ENCODE measurements around the gene IL22RA1.

GRCh38 chr1:24126018-24126671 is 16.8 kb downstream of the IL22RA1 start:
- TF ChIP-seq POLR2A (IDR thresholded peaks at IDR 0.05) = no peak
- TF ChIP-seq CTCF (IDR thresholded peaks at IDR 0.05) = no peak
- no peak for TF ChIP-seq POLR2AphosphoS5 (IDR thresholded peaks at IDR 0.05)
